HEK293 (cell line): ENCODE data around the gene PLA2G4E.

Source experiments
- CTCF ChIP-seq: fragments of 450-650 bp; formaldehyde crosslinking; IDR thresholded peaks from 2 replicates; pipeline ENCODE4 v1.5.1; 2016; ENCODE audit warnings: missing biosample characterization, missing genetic modification characterization
- KLF16 ChIP-seq: fragments of 450-650 bp; formaldehyde crosslinking; IDR thresholded peaks from 2 replicates; pipeline ENCODE4 v1.5.1; 2017; ENCODE audit warnings: missing biosample characterization, missing genetic modification characterization
- PATZ1 ChIP-seq: fragments of 450-650 bp; formaldehyde crosslinking; IDR thresholded peaks from 2 replicates; pipeline ENCODE4 v1.5.1; 2016; ENCODE audit warnings: missing biosample characterization, missing genetic modification characterization
- SCRT1 ChIP-seq: fragments of 450-650 bp; formaldehyde crosslinking; IDR thresholded peaks from 2 replicates; pipeline ENCODE4 v1.5.1; 2016; ENCODE audit warnings: missing biosample characterization, missing genetic modification characterization, borderline replicate concordance
- SP7 ChIP-seq: fragments of 450-650 bp; formaldehyde crosslinking; IDR thresholded peaks from 2 replicates; pipeline ENCODE4 v1.5.1; 2016; ENCODE audit warnings: missing biosample characterization, missing genetic modification characterization
- ZNF10 ChIP-seq: fragments of 450-650 bp; formaldehyde crosslinking; IDR thresholded peaks from 2 replicates; pipeline ENCODE4 v1.5.1; 2017; ENCODE audit warnings: missing biosample characterization, missing genetic modification characterization
- ZNF114 ChIP-seq: fragments of 450-650 bp; formaldehyde crosslinking; IDR thresholded peaks from 2 replicates; pipeline ENCODE4 v1.5.0; 2017; ENCODE audit warnings: missing biosample characterization, missing genetic modification characterization
- ZNF514 ChIP-seq: fragments of 450-650 bp; formaldehyde crosslinking; IDR thresholded peaks from 2 replicates; pipeline ENCODE4 v1.5.1; 2016; ENCODE audit warnings: missing biosample characterization, missing genetic modification characterization
- ZNF660 ChIP-seq: fragments of 450-650 bp; IDR thresholded peaks from 2 replicates; pipeline ENCODE4 v1.5.1; 2018; ENCODE audit warnings: missing biosample characterization, mild to moderate bottlenecking, missing genetic modification characterization
- ZNF704 ChIP-seq: fragments of 450-650 bp; formaldehyde crosslinking; IDR thresholded peaks from 2 replicates; pipeline ENCODE4 v1.5.1; 2016; ENCODE audit warnings: missing biosample characterization, missing genetic modification characterization

- TF ChIP-seq ZNF660 (tag by site-specific recombination): no peak
- no peak for TF ChIP-seq PATZ1 (tag by site-specific recombination)
- TF ChIP-seq CTCF (tag by site-specific recombination): no peak
- no peak for TF ChIP-seq KLF16 (tag by site-specific recombination)
- TF ChIP-seq SP7 (tag by site-specific recombination): no peak
- no peak for TF ChIP-seq SCRT1 (tag by site-specific recombination)
- TF ChIP-seq ZNF10 (tag by site-specific recombination): no peak
- no peak for TF ChIP-seq ZNF514 (tag by site-specific recombination)
- TF ChIP-seq ZNF704 (tag by site-specific recombination): no peak
- TF ChIP-seq ZNF114: no peak
Measured at GRCh38 chr15:41988896-41989572, 31.8 kb downstream of the PLA2G4E start.
